HG03354 (cell line): ENCODE data around the gene TMEM255B.
"Not testable (repeated sequence)": the region's sequence is repeated elsewhere in the genome, so short reads cannot be mapped to it uniquely, and the experiment has no call there.

Source experiments
- ATAC-seq: cut with Tn5 transposase; IDR thresholded peaks from one replicate; pipeline ENCODE4 v1.9.1; 2021; ENCODE audit warnings: mild to moderate bottlenecking; ENCODE audit not compliant: unreplicated experiment, poor library complexity, severe bottlenecking

TMEM255B gene

DNA sequence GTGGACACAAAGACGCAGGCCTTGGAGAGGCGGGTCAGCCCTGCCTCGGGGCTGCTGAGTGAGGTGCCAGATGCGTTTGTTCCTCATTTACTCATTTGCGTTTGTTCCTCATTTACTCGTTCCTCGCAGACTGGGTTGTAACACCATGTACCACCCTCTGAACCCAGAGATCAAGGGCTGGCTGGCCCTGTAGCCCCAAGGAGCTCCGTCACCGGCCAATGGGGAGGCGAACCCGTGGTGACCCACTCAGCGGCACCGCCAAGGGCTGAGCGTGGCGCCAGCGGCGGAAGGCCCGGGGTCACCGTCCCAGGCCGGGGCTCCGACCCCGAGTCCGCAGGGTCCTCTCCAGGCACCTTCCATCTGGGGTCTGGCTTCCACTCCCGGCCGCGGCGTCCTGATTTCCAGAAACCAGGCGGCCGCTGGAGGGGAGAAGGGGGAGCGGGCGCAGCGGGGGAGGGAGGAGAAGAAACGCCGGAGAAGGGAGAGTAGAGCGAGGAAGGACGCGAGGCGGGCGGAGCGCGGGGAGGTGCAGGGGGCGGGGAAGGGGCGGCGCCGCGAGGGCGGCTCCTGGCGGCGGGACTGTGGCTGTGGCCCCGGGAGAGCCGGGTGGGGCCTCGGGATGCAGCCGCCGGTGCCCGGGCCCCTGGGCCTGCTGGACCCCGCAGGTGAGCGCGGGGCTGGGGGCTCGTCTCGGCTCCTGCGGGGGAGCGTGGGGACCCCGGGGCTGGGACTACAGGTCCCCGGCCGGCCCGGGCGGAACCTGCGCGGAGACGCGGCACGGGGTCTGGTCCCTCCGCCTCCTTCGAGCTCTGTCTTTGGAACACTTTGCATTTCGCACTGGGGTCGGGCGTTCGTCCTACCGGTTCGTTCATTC lies at the start of gene TMEM255B:
Gene TMEM255B (plus strand): TSS at position 576 of the 874 bp plus-strand sequence. CDS start 44 bp downstream, at position 620.
- ATAC-seq = peak; percentile 70

DNA sequence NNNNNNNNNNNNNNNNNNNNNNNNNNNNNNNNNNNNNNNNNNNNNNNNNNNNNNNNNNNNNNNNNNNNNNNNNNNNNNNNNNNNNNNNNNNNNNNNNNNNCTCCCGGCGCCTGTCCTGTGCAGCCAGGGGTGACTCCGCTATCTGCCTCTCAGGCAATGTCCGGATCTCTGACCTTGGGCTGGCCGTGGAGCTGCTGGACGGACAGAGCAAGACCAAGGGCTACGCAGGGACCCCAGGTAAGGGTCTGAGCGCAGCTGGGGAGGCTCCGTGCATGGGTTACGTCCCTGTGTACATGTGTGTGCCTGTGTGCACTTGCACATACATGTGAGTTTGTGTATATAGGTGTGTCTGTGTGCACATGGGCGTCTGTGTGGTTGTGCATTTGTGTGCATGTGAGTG lies 36.1 kb upstream of the TMEM255B start:
- ATAC-seq = no peak

DNA sequence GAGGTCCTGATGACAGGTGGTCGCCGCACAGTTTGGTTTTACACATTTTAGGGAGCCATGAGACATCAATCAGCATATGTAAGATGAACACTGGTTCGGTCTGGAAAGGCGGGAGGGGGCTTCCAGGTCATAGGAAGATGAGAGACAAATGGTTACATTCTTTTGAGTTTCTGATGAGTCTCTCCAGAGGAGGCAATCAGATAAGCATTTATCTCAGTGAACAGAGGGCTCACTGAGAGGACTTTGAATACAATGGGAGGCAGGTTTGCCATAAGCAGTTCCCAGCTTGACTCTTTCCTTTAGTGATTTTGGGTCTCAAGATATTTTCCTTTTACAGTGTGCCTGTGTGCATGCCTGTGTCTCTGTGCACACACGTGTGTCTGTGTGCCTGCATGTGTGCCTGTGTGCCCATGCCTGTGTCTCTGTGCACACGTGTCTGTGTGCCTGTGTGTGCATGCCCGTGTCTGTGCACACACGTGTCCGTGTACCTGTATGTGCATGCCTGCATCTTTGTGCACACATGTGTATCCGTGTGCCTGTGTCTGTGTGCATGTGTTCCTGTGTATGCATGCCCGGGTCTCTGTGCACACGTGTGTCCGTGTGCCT lies 35.5 kb upstream of the TMEM255B start:
- no peak for ATAC-seq

DNA sequence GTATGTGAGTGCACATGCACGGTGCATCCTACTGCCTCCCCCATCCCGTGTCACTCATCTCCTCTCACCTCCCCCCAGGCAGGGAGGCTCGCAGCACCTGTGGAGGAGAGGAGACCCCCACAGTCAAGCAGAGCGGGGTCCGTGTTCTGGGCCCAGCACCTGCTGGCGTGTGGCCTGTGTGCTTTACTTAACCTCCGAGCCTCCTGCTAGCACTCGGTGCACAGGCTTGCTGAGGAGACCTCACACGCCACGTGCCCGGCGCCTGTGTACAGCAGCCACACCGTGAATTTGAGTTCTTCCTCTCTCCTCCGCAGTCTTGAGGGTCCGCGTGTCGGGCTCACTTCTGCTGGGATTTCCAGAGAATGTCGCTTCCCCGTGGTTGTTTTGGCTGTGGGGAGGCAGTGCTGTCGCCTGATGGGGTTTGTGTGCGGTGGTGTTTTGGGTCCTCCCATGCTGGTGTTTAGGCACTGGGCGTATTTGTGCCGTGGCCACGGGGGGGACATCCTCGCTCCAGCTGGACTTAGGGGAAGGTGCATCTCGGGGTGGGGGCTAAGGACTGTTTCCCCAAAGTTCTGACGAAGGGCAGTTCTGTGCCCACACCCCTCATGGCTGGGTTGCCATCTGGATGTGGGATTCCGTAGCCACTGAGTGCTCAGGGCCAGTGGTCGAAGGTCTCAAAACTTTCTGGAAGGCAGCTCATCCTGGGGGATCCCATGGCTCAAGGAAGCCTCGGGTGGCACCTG lies 34.8 kb upstream of the TMEM255B start:
- ATAC-seq = no peak

DNA sequence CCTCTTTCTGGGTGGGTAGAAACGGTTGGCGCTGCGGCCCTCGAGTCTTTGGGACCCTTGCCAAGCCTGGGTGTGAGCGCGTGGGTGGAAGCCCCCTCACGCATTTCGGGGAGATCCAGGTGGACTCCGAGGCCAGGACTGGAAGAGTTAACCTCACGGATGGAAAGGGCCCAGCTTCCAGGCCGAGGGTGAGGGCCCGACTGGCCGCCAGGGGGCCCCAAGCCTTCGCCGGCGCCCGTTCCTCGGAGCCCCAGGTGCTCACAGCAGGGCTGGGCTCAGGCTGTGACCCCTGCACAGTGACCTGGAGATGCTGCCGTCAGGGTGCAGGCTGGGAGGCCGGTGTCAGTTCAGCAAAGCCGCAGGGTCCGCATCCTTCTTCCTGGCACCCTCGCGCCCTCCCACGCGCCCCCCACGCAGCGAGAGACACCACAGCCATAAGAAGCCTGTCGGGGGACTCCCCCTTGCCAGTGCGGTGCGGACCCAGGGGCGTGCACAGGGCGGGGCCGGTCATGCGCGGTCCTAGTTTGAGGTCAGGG lies 34.2 kb upstream of the TMEM255B start:
- peak; percentile 89 for ATAC-seq

DNA sequence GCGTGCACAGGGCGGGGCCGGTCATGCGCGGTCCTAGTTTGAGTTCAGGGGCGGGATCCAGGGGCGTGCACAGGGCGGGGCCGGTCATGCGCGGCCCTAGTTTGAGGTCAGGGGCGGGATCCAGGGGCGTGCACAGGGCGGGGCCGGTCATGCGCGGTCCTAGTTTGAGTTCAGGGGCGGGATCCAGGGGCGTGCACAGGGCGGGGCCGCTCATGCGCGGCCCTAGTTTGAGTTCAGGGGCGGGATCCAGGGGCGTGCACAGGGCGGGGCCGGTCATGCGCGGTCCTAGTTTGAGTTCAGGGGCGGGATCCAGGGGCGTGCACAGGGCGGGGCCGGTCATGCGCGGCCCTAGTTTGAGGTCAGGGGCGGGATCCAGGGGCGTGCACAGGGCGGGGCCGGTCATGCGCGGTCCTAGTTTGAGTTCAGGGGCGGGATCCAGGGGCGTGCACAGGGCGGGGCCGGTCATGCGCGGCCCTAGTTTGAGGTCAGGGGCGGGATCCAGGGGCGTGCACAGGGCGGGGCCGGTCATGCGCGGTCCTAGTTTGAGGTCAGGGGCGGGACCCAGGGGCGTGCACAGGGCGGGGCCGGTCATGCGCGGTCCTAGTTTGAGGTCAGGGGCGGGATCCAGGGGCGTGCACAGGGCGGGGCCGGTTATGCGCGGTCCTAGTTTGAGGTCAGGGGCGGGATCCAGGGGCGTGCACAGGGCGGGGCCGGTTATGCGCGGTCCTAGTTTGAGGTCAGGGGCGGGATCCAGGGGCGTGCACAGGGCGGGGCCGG lies 33.5 kb upstream of the TMEM255B start:
- not testable (repeated sequence) for ATAC-seq

DNA sequence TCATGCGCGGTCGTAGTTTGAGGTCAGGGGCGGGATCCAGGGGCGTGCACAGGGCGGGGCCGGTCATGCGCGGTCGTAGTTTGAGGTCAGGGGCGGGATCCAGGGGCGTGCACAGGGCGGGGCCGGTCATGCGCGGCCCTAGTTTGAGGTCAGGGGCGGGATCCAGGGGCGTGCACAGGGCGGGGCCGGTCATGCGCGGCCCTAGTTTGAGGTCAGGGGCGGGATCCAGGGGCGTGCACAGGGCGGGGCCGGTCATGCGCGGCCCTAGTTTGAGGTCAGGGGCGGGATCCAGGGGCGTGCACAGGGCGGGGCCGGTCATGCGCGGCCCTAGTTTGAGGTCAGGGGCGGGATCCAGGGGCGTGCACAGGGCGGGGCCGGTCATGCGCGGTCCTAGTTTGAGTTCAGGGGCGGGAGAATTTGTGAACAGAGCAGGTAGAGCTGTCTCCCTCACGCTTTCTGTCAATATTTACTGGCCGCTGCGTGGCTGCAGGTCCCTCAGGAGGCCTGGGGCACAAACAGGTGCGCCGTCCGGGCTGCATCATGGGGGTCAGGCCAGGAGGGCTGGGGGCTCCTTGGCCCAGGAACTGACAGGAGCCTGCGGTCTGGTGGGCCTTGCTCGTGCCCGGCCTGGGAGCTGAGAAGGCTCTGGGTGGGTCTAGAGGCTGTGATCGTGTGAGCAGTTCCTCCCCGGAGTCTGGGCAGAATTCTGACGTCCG lies 32.8 kb upstream of the TMEM255B start:
- ATAC-seq = not testable (repeated sequence)

DNA sequence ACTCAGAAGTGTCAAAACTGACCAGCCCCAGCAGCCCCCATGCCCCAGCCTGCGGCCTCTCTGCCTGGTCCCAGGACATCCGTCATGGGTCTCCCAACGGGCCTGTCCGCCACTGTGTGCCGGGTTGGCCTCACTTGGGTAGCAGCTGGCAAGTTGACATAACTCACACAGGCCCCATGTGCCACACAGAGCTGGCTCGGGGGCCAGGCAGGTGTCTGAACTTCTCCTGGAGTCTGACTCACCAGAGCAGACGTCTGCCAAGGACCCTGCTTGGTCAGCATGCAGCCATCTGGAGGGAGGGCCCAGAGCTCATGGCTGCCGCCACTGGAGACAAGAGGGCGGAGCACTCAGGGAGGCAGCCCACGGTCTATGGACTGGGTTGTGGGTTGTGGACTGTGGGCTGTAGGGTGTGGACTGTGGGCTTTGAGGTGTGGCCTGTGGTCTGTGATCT lies 32.0 kb upstream of the TMEM255B start:
- ATAC-seq = no peak

DNA sequence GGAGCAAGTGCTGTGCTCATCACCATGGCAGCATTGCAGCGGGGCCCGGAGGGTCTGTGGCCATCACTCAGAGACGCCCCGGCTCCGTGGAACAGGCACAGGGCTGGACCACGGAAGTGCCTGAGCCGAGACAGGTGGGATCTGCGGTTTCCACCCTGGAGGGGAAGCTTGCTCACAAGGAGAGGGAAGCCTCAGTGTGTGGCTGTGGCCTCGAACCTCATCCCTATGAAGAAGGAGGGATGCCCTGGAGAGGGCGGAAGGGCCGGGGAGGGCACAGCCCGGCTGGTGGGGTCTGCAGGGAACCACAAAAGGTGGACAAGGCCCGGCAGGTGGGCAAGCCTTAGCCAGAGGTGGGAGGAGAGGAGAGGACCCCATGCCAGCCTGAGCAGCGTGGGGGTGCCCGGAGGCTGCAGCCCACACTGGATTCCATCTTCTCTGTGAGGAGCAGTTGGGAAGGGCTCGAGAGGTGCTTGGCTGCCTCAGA lies 30.4 kb upstream of the TMEM255B start:
- ATAC-seq = no peak

DNA sequence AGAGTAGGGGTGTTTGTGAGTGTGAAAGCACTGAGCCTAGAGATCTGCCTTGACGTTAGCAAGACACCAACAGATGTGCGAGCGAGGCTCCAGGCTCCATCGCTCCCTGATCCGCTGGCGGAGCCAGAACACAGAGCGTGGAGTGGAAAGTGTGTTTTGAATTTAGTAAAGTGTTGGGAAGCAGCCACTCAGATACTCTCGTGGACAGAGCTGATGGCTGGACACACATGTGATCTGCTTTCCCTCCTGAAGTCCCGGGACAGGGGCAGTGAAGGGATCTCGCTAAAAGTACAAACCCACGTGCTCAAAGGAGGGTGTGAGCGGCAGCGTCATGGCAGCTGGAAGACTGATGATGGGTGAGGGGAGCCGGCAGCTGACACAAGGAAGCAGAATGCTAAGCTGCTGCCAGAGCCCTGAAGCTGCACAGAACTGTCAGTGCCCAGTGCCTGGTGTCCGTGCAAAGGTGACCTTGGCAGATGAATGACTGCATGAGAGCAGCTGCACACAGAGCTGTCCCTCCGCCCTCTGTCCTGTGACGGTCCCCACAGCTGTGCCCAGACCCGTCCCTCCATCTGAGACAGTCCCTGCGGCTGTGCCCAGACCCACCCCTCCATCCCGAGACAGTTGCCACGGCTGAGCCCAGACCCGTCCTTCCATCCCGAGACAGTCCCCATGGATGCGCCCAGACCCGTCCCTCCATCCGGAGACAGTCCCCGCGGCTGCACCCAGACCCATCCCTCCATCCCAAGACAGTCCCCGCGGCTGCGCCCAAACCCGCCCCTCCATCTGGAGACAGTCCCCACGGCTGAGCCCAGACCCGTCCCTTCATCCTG lies 29.6 kb upstream of the TMEM255B start:
- no peak for ATAC-seq

DNA sequence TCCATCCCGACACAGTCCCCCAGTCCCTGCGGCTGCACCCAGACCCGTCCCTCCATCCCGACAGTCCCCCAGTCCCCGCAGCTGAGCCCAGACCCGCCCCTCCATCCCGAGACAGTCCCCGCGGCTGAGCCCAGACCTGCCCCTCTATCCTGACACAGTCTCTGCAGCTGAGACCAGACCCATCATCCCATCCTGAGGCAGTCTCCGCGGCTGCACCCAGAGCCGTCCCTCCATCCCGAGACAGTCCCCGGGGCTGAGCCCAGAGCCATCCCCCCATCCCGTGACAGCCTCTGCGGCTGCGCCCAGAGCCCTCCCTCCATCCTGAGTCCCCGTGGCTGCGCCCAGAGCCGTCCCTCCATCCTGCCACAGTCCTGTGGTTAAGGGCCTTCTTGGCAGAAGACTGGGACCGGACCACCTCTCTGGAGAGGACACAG lies 28.8 kb upstream of the TMEM255B start:
- ATAC-seq = no peak

DNA sequence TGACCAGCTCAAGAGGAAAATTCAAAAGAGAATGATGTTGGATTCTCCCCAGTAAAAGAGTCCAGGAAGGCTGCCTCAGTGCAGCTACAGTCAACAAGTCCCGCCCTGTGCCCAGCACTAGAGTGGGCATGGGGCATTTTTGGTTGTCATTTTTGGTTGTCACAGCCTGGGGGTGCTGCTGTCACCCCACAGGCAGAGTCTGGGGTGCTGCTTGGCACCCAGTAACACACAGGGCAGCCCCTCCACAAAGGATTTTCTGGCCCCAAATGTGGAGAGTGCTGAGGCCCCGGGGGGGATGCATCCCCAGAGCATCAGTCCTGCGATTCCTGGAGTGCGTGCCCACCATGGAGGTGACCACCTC lies 28.2 kb upstream of the TMEM255B start:
- no peak for ATAC-seq

DNA sequence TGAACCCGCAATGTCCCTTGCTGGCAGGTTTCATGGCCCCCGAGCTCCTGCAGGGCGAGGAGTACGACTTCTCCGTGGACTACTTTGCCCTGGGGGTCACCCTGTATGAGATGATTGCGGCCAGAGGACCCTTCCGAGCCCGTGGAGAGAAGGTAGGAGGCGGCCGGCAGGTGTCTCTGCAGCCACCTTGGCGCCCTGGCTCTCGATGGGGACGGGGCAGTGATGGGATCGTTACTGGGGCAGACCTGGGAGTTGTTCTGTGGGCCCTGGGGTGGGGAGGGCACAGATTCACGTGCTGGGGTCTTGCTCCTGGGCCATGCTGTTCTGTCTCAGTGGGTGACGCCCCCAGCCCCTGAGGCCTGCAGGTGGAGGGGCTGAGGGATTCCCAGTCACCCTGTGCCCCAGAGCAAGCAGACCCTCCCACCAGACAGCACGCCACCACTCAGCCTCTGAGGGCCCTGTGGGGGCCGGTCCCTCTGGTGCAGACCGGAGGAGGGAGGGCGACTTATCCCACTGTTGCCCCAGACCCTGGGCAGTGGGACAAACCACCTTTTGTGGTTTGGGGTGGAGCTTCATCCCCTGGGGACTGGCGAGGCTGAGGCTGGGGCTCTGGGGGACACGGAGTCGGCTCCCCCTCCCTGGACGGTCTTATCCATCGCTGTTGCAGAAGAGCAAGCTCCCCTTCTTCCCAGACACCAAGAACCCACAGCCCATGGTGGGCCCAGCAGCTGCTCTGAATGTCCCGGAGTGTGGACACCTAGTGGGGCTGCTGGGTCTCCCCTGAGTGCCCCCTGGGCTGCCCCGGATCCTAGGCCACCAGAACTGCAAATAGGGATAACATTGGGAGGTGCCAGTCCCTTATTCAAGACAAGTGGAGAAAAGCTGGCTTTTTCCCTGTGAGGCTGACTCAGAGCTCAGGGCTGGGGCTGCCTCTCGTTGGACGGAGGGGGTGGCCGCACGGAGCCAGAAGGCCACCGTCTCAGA lies 27.5 kb upstream of the TMEM255B start:
- no peak for ATAC-seq

DNA sequence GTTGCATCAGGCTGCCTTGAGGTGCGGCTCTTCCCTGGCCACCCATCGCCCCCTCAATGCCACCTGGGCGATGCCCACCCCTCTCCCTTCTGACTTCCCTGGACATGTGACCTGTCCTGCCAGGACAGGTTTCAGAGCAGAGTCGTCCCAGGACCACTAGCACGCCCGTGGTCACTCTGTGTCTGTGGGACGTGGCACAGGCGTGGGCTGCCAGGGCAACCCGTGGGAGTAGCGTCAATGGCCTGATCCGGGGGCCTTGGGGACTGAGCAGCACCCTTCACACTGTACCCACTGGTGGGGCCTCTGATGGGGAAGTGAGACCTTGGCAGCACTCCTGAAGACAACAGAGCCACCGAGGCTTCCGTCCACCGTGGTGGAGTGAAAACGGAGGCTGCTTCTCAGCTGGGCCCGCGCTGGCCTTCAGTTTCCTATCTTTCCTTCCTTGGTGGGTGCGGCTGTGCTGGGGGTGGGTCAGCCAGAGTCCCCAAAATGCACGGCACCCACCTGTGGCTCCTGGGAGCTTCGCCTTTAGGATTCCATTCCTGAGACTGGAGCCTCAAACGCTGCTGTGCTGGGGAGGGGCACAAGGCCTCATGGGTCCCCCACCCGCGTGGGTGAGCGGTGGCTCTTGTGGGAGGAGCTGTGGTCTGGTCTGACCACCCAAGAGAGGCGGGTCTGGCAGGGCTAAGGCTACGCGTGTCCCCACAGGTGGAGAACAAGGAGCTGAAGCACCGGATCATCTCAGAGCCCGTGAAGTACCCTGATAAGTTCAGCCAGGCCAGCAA lies 26.7 kb upstream of the TMEM255B start:
- no peak for ATAC-seq

DNA sequence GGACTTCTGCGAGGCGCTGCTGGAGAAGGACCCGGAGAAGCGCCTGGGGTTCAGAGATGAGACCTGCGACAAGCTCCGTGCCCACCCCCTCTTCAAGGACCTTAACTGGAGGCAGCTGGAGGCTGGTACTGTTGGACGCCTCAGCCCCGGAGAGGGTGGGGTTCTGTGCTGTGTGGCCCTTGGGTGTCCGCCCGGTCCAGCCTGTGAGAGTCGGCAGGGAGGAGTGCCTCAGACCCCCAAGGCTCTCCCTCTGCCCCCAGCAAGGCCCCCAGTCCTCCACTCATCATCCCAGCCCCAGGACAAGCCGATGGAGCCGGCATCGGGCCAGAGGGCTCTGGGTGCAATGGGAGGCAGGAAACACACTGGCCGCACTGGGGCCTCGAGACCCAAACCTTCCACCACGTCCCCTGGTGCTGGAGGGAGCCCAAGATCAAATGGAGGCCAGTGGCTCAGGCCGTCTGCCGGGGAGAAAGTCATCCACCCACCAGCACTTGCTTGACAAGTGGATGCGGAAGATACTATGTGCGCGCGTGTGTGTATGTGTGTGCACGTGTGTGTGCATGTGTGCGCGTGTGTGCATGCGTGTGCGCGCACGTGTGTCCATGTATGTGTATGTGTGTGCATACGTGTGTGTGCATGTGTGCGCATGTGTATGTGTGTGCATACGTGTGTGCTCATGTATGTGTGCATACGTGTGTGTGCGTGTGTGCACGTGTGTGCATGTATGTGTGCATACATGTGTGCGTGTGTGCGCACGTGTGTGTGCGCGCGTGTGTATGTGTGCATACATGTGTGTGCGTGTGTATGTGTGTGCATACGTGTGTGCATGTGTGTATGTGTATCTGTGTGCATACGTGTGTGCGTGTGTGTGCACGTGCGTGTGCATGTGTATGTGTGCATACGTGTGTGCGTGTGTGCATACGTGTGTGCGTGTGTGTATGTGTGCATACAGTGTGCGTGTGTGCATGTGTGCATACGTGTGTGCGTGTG lies 25.8 kb upstream of the TMEM255B start:
- ATAC-seq = no peak
